Measurements from ENCODE around the gene PCGF1. TPM values are rescaled to one million over a fixed set of nuclear protein-coding genes. Genes with fewer than 3 reads are reported as not detected.

Gene PCGF1
- total and polyA plus RNA-seq, 2 of the 4 experiments (the other 2 are of a cell fraction): 23.4 to 31.4 TPM

GRCh38 chr2:74537140-74537539 lies 29.6 kb upstream of the PCGF1 start:
- Histone ChIP-seq H3K56ac (ENCODE audit: extremely low read depth, insufficient read depth, low read length) (no peak overlapping the region), H2BK5ac (ENCODE audit: low read depth, low read length, poor library complexity, severe bottlenecking) (no peak overlapping the region), H3K27me3 (ENCODE audit: control insufficient read depth, insufficient read depth, low read length) (no peaks in the 10 kb centered on the region), H2AK5ac (ENCODE audit: low read depth, low read length) (no peak overlapping the region), H3K4me1 (ENCODE audit: control insufficient read depth, insufficient read depth, low read length) (no peaks in the 10 kb centered on the region), H3K9me3 (ENCODE audit: control insufficient read depth, insufficient read depth, low read length) (no peaks in the 10 kb centered on the region), H4K8ac (ENCODE audit: low read depth in 2 of 2, low read length in 2 of 2) (no peak overlapping the region), H3K79me1 (ENCODE audit: low read depth in 1 of 2, low read length in 2 of 2) (peaks cover 0 to 5% of the 10 kb centered on the region in 2 experiments; a peak in 2 of 4 replicates), H2BK120ac (ENCODE audit: low read depth, low read length) (no peak overlapping the region), H3K9ac (ENCODE audit: low read depth, low read length) (no peak overlapping the region), H3K36me3 (ENCODE audit: control insufficient read depth, insufficient read depth, low read length) (peaks cover 31% of the 10 kb centered on the region), H4K20me1 (ENCODE audit: insufficient read depth, low read length) (no peaks in the 10 kb centered on the region), H3K4me3 (ENCODE audit: insufficient read depth, low read depth, low read length) (no peak overlapping the region), H3K4ac (ENCODE audit: low read depth, low read length) (no peak overlapping the region), H3K9me1 (ENCODE audit: insufficient read depth, low read length) (no peaks in the 10 kb centered on the region), H4K5ac (ENCODE audit: low read depth, low read length) (no peak overlapping the region), H3K27ac (ENCODE audit: insufficient read depth, low read length) (no peak overlapping the region), H2AFZ (replicated peaks; ENCODE audit: low read length, poor library complexity) (no peak overlapping the region), H3K23ac (ENCODE audit: low read depth, low read length) (no peak overlapping the region), H2AK9ac (replicated peaks; ENCODE audit: low read depth, low read length, poor library complexity) (no peak overlapping the region), H3K14ac (replicated peaks; ENCODE audit: low read depth, low read length) (no peak overlapping the region), H4K91ac (ENCODE audit: insufficient read depth, low read depth, low read length) (no peak overlapping the region), H2BK20ac (ENCODE audit: low read depth, low read length) (no peak overlapping the region), H3K18ac (ENCODE audit: low read depth, low read length) (no peak overlapping the region), H3K4me2 (ENCODE audit: low read depth, low read length) (no peak overlapping the region), H2BK15ac (ENCODE audit: low read depth, low read length) (no peak overlapping the region)
- dilution Hi-C loops (cut with HindIII; ENCODE audit: low sequenced_read_pairs, unreplicated experiment) (no loop called here), in situ Hi-C loops (cut with MboI; ENCODE audit: low sequenced_read_pairs) (no loop called here), intact Hi-C loops (cut with micrococcal nuclease) (no loop called here)
- no peak for TF ChIP-seq CHD1 (IDR thresholded peaks at IDR 0.05; ENCODE audit: low read depth, low read length)
- TF ChIP-seq RCOR1 (IDR thresholded peaks at IDR 0.05; ENCODE audit: insufficient replicate concordance, low read length): no peak
- no peak for TF ChIP-seq CEBPB (IDR thresholded peaks at IDR 0.05; ENCODE audit: low read depth, low read length)
- TF ChIP-seq MAFK (IDR thresholded peaks at IDR 0.05; ENCODE audit: low read depth, low read length): no peak
- TF ChIP-seq FOS (IDR thresholded peaks at IDR 0.05; ENCODE audit: low read depth, low read length): no peak
- TF ChIP-seq ELK1 (IDR thresholded peaks at IDR 0.05; ENCODE audit: borderline replicate concordance, low read depth, low read length): no peak
- no peak for TF ChIP-seq POLR2A (IDR thresholded peaks at IDR 0.05; ENCODE audit: low read depth, low read length)
- TF ChIP-seq USF2 (IDR thresholded peaks at IDR 0.05; ENCODE audit: low read depth, low read length): no peak
- no peak for TF ChIP-seq CTCF (conservative IDR thresholded peaks at IDR 0.05; ENCODE audit: low read depth, low read length)
- TF ChIP-seq SMC3 (IDR thresholded peaks at IDR 0.05; ENCODE audit: low read depth, low read length): no peak
- no peak for TF ChIP-seq RAD21 (IDR thresholded peaks at IDR 0.05; ENCODE audit: low read length)
- no peak for TF ChIP-seq RFX5 (IDR thresholded peaks at IDR 0.05; ENCODE audit: low read depth, low read length)
- TF ChIP-seq NFE2L2 (IDR thresholded peaks at IDR 0.05; ENCODE audit: low read depth, low read length): no peak
- no peak for TF ChIP-seq BHLHE40 (IDR thresholded peaks at IDR 0.05; ENCODE audit: low read depth, low read length)
- no peak for TF ChIP-seq MXI1 (IDR thresholded peaks at IDR 0.05; ENCODE audit: borderline replicate concordance, low read depth, low read length)
- no peak for TF ChIP-seq MAZ (IDR thresholded peaks at IDR 0.05; ENCODE audit: borderline replicate concordance, low read depth, low read length)
- ChIA-PET POLR2A (ENCODE audit: unreplicated experiment) (no interaction called here), CTCF (no interaction called here)
- no TSS peak for BruUV-seq (replicated peaks)
- DNase-seq (no peak), ATAC-seq (ENCODE audit: low read depth) (no peak; the same call in 1 of the 2 replicates)
- 94% methylated on average over 2 of the region's 4 CpGs; no CpG with 5 or more reads in 1 of the 2 experiments for WGBS, 2 experiments (ENCODE audit: extremely low coverage in 2 of 2, insufficient read length in 1 of 2)
